AG09319 (cell line): Measurements from ENCODE around the gene HOXA6.

Source experiments
- DNase-seq: peaks from one replicate; pipeline ENCODE4 v3.0.0-alpha.2; 2010; ENCODE audit warnings: low read depth; ENCODE audit errors: extremely low read depth
- TF ChIP-seq, protein P1 (sequence below): IDR thresholded peaks from 2 replicates; pipeline ENCODE4 v1.5.1; 2011; ENCODE audit warnings: low read depth, mild to moderate bottlenecking, inconsistent platforms, low read length, moderate library complexity

The HOXA6 gene

DNA sequence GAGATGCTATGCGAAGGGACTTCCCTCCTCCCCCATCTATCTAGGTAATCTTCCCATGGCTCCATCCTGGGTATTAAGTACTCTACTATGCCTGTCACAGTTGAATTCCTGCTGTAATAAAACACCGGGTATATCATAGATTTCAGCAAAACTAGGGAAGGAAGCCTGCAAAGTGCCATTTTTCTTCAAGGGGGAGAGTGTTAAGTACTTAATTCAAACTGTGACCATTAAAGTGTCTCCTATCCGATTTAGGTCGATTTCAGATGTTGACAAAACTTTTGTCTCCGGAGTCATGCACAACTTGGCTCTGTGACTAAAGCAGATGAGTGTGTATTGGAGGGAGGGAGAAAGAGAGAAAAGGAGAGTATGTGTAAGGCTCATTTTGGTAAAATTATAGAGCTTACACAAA is 21.6 kb downstream of the HOXA6 start:
- TF ChIP-seq, protein P1, sequence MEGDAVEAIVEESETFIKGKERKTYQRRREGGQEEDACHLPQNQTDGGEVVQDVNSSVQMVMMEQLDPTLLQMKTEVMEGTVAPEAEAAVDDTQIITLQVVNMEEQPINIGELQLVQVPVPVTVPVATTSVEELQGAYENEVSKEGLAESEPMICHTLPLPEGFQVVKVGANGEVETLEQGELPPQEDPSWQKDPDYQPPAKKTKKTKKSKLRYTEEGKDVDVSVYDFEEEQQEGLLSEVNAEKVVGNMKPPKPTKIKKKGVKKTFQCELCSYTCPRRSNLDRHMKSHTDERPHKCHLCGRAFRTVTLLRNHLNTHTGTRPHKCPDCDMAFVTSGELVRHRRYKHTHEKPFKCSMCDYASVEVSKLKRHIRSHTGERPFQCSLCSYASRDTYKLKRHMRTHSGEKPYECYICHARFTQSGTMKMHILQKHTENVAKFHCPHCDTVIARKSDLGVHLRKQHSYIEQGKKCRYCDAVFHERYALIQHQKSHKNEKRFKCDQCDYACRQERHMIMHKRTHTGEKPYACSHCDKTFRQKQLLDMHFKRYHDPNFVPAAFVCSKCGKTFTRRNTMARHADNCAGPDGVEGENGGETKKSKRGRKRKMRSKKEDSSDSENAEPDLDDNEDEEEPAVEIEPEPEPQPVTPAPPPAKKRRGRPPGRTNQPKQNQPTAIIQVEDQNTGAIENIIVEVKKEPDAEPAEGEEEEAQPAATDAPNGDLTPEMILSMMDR: no peak
- DNase-seq: no peak

DNA sequence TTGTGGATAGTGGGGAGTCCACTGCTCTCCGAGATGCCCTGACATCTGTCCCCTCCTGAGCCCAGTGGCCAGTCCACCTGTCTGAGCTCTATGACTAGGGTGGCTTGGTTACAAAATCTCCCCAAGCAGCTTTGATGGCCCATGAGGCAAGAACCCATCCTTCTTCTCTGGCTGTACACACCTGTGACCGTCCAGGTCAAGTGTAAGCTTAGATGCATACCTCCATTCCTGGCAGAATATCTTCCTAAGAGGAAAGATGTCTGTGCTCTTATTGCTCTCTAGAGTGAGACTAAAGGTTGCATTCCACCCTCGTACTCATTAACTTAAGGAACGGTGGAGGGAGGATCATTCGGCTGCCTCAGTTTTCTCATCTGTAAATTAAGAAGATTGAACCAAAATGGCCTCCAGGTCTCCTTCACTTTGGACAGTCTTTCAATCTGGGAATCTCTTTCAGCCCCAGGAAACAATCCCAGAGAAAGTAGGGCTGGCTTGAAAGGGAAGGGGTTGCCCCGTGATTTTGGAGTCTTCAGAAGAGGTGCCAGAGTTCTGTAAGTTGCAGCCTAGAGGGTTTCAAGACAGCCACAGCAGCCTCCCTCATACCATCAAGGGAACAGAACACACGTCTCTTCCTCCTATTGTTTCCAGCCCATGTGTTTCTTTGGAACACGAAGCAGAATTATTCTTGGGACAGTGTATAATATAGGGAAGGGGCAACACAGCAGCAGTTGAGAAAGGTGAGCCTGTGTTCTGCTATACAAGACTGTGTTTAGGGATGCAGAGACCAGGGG is 22.5 kb downstream of the HOXA6 start:
- no peak for DNase-seq

DNA sequence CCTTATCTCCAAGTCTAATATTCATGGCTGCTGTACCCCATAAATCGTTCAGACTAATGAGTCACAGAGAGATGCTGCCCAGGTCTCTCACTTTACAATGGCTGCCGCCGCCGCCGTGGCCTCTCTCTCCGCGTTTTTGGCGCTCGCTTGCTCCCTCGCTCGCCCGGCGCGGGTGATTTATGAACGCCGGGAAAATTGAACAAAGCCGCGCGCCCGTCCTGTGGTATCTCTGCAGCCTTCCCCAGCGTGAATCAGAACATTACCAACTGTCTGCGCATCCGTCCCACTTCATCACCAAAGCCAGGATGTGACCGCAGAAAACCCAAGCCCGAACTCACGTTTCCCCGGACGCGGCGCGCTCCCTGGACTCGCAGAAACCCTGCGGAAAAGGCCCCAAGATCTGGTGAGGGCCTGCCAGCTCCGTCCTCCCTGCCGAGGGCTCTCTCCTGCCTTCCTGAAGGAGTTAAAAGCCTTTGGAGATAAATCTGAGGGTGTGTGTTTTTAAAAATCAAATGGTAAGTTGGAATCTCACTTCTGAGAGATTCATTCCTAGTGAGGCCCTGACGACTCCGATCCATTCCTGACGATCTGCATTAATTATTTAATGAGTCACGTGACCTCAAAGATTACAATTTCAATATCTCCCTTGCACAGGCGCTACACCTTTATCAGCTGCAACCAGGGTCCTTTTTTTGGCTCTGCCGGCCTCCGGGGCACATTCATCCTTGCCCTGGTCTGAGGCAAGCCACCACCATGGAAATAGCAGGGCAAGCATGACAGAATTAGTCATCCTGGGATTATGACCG is 23.3 kb downstream of the HOXA6 start:
- TF ChIP-seq, protein P1: no peak
- DNase-seq: no peak

More for the DNA sequence above, 22.5 kb downstream of the HOXA6 start:
- TF ChIP-seq, protein P1: no peak

DNA sequence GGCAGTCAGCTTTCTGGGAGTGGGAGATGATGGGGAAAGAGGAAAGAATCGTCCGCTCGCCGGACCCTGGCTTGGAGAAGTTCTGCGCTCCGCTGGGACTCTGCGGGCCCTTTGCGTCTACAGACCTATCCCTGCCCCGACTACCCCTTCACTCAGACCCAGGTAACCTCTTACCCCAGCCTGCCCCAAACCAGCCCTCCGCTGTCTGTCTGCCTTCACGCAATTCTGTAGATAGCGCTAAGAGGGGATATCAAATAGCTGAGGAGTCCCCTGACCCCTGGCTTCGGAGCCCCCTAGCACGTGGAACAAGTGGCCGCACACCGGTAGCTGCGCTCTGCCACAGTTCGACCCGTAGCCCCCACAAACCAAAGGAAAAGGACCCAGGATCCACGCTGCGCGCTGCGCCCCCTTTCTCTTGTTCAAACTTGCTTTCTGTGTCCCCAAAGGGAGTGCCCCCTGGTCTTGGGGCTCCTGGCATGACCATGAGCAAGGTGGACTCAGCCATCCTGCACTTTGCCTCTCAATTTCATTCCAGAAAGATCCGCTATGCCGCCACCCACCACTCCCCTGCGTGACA is 24.0 kb downstream of the HOXA6 start:
- TF ChIP-seq, protein P1: no peak
- DNase-seq: no peak

DNA sequence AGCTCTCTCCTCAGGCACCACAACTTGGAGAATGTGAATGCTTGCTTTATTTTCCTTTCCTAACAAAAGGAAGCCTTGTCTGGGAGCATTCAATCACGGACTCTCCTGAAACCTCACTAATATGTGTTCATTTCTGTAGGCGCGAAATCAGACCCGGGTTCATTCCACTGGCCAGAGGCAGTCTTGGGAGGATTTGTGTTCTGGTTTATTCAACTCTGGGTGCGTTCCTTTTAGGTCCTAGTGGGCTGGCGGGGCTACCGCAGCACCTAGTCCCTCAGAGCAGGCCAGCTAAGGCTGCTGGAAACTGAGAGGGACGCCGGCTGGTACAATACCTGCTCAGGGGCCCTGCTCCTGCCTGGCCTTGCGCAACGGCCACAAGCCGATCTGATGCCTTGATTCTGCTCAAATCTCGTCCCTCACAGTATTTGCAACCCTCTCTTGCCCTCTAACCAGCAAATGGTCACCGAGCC is 24.5 kb downstream of the HOXA6 start:
- TF ChIP-seq, protein P1: no peak
- DNase-seq: no peak

DNA sequence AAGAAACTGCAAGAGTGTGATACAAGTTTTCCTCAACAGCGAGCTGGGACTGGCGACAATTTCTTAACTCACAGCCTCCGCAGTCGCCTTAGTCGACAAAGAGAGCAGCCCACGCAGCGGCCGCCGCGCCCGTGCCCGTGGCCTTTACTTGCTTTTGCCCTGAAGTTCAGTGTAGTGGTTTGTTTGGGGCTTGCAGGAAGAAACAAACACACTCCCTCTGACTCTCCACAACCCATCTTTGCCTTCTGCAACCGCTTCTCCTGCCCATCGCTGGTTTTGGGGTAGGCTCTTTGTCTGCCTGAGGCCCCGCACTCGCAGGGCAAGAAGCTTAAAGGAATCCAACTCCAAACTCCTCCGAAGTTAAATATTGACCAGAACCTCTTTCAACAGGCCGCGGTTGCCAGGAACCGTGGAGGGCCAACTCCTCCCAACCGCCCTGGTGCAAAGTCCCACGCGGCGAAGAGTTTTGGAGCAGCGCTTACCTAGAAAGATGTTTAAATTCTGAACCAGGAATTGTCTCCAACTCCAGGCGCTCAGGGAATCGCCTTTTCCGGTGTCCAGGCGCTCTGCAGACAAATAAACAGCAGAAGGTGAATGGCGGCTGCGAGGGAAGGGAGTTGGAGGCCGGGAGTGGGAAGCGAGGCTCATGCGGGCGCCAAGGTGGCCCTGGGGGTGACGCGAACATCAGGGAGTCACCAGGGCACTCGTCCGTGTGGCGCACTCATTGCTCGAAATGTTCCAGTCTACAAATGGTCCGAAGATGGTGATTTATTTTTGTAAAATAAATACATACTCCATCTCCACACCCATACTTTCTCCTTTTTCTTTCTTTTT is 25.3 kb downstream of the HOXA6 start:
- DNase-seq: no peak
- TF ChIP-seq, protein P1: no peak
